GM12878 (cell line): ENCODE data around the gene CS. TPM values are rescaled to one million over a fixed set of nuclear protein-coding genes. Genes with fewer than 3 reads are reported as not detected.

Experiments used
- ATAC-seq: fragments of 200-7000 bp; cut with Tn5 transposase; 3 replicates; pipeline ENCODE4 v1.9.1; 2020; ENCODE audit warnings: mild to moderate bottlenecking, moderate library complexity
- BruUV-seq: library from RNA; stranded (reverse); fragments of 400-500 nt; replicated peaks from 2 replicates; lab custom pipeline; 2021; lab: Mats Ljungman, UMichigan
- CTCF ChIA-PET: fragments of 300-600 bp; sonication (Branson Sonifier 250); formaldehyde crosslinking; extraction: SDS; loops from one replicate; lab custom pipeline; 2021; ENCODE audit warnings: inconsistent platforms; lab: Yijun Ruan, JAX
- POLR2A ChIA-PET: fragments of 350-600 bp; formaldehyde crosslinking; extraction: SDS; loops from one replicate; lab custom pipeline; 2021; ENCODE audit warnings: inconsistent platforms; lab: Charles Lee
- RAD21 ChIA-PET: fragments of 300-600 bp; sonication (Branson Sonifier 250); formaldehyde crosslinking; loops from one replicate; lab custom pipeline; 2023; ENCODE audit warnings: antibody characterized with exemption; ENCODE audit not compliant: unreplicated experiment; lab: Charles Lee
- SMC1A ChIA-PET: fragments of 300-600 bp; sonication (Branson Sonifier 250); formaldehyde crosslinking; loops from one replicate; lab custom pipeline; 2023; ENCODE audit not compliant: unreplicated experiment, uncharacterized antibody; lab: Charles Lee
- DNase-seq: peaks from one replicate; pipeline ENCODE4 v3.0.0-alpha.2; 2011; ENCODE audit warnings: low read depth, low spot score
- FAIRE-seq: peaks from 3 replicates; lab custom pipeline; 2011; peaks lifted over from hg19 to GRCh38; lab: Jason Lieb, UNC
- H2AFZ ChIP-seq: 2 replicates; pipeline ENCODE4 v1.6.0; 2011; ENCODE audit warnings: low read depth, low read length, control low read depth; ENCODE audit not compliant: control insufficient read depth
- H3K27ac ChIP-seq: 2 replicates; pipeline ENCODE4 v1.5.1; 2011; ENCODE audit warnings: control low read depth; ENCODE audit not compliant: control insufficient read depth, insufficient read depth
- H3K27me3 ChIP-seq, 2 experiments: replicated peaks in 1 of 2; 2 replicates each; pipeline versions ENCODE4 v1.6.0 to v1.6.1; 2011; ENCODE audit warnings: low read length in 1 of 2; ENCODE audit not compliant: control insufficient read depth in 2 of 2, insufficient read depth in 2 of 2
- H3K36me3 ChIP-seq, 2 experiments: 2 replicates each; pipeline ENCODE4 v1.5.1; 2011; ENCODE audit warnings: low read length in 1 of 2; ENCODE audit not compliant: control insufficient read depth in 2 of 2, insufficient read depth in 2 of 2
- H3K4me1 ChIP-seq: 2 replicates; pipeline ENCODE4 v1.6.1; 2011; ENCODE audit warnings: mild to moderate bottlenecking, low read length, moderate library complexity, mixed read lengths; ENCODE audit not compliant: control insufficient read depth, insufficient read depth
- H3K4me2 ChIP-seq: 2 replicates; pipeline ENCODE4 v1.6.0; 2011; ENCODE audit warnings: control low read depth; ENCODE audit not compliant: control insufficient read depth, insufficient read depth
- H3K4me3 ChIP-seq: fragments of 200-600 bp; sonication (generic); 2 replicates; pipeline ENCODE4 v1.5.1; 2016
- H3K79me2 ChIP-seq: 2 replicates; pipeline ENCODE4 v1.6.0; 2011; ENCODE audit warnings: low read length; ENCODE audit not compliant: control insufficient read depth, insufficient read depth
- H3K9ac ChIP-seq: 2 replicates; pipeline ENCODE4 v1.8.0; 2011; ENCODE audit warnings: low read length, control low read depth, mixed read lengths; ENCODE audit not compliant: control insufficient read depth, insufficient read depth
- H3K9me3 ChIP-seq: replicated peaks from 3 replicates; pipeline ENCODE4 v1.5.1; 2011; ENCODE audit warnings: mild to moderate bottlenecking, low read length; ENCODE audit not compliant: control insufficient read depth, insufficient read depth
- H4K20me1 ChIP-seq: 2 replicates; pipeline ENCODE4 v1.6.0; 2011; ENCODE audit not compliant: control insufficient read depth, insufficient read depth
- BHLHE40 ChIP-seq, 2 experiments: fragments of 450-650 bp in 1 of 2; IDR thresholded peaks; 2 replicates each; pipeline ENCODE4 v1.6.1; 2011 to 2017; ENCODE audit warnings: low read depth in 2 of 2, borderline replicate concordance in 1 of 2, improper control_type of control experiment in 1 of 2, low read length in 1 of 2, mild to moderate bottlenecking in 1 of 2
- CEBPB ChIP-seq, 2 experiments: fragments of 150-350 bp in 1 of 2; IDR thresholded peaks; 2 replicates each; pipeline ENCODE4 v1.6.1; 2012 to 2014; ENCODE audit warnings: low read depth in 2 of 2, low read length in 2 of 2, borderline replicate concordance in 1 of 2, inconsistent platforms in 1 of 2
- EGR1 ChIP-seq, 2 experiments: IDR thresholded peaks; 1 replicate in 1 of 2; 2 replicates in 1 of 2; pipeline ENCODE4 v1.6.1; 2011 to 2012; ENCODE audit warnings: low read depth in 2 of 2, low read length in 2 of 2, borderline replicate concordance in 1 of 2, mild to moderate bottlenecking in 1 of 2, moderate library complexity in 1 of 2
- ETV6 ChIP-seq, 2 experiments: fragments of 450-650 bp in 1 of 2; IDR thresholded peaks in 1 of 2; conservative IDR thresholded peaks in 1 of 2; 2 replicates each; pipeline ENCODE4 v1.6.1; 2014; ENCODE audit warnings: antibody characterized with exemption in 1 of 2, borderline replicate concordance in 1 of 2, low read depth in 1 of 2, mild to moderate bottlenecking in 1 of 2, moderate library complexity in 1 of 2
- IRF3 ChIP-seq: fragments of 450-650 bp; IDR thresholded peaks from 2 replicates; pipeline ENCODE4 v1.6.1; 2014; ENCODE audit warnings: mild to moderate bottlenecking
- JUNB ChIP-seq: IDR thresholded peaks from 2 replicates; pipeline ENCODE4 v1.6.1; 2016; ENCODE audit warnings: antibody characterized with exemption, mild to moderate bottlenecking
- JUND ChIP-seq: IDR thresholded peaks from 2 replicates; pipeline ENCODE4 v1.6.1; 2012; ENCODE audit warnings: low read depth, mild to moderate bottlenecking, low read length, improper control_type of control experiment, moderate library complexity
- MTA3 ChIP-seq: IDR thresholded peaks from 2 replicates; pipeline ENCODE4 v1.6.1; 2012; ENCODE audit warnings: low read length, inconsistent platforms, borderline replicate concordance
- NFYB ChIP-seq: IDR thresholded peaks from 2 replicates; pipeline ENCODE4 v1.6.1; 2011; ENCODE audit warnings: low read depth, mild to moderate bottlenecking, low read length, improper control_type of control experiment, moderate library complexity; ENCODE audit not compliant: insufficient read depth
- POLR2A ChIP-seq: IDR thresholded peaks from 2 replicates; pipeline ENCODE4 v1.6.1; 2011; ENCODE audit warnings: low read depth, mild to moderate bottlenecking, low read length
- REST ChIP-seq: IDR thresholded peaks from 2 replicates; pipeline ENCODE4 v1.6.1; 2012; ENCODE audit warnings: mild to moderate bottlenecking, low read depth, low read length
- RUNX3 ChIP-seq: IDR thresholded peaks from 2 replicates; pipeline ENCODE4 v1.6.1; 2012; ENCODE audit warnings: low read length, inconsistent platforms
- SUZ12 ChIP-seq: fragments of 200-600 bp; sonication (generic); IDR thresholded peaks from one replicate; pipeline ENCODE4 v1.6.1; 2018; ENCODE audit warnings: antibody characterized with exemption, mild to moderate bottlenecking; ENCODE audit not compliant: unreplicated experiment
- ZBTB33 ChIP-seq: fragments of 450-650 bp; IDR thresholded peaks from 2 replicates; pipeline ENCODE4 v1.6.1; 2017; ENCODE audit warnings: mild to moderate bottlenecking
- ZNF274 ChIP-seq: IDR thresholded peaks from one replicate; pipeline ENCODE4 v1.8.0; 2011; ENCODE audit not compliant: insufficient read length, insufficient read depth
- WGBS: methylation state at CpG from one replicate; pipeline ENCODE4 v1.1.6; 2016; ENCODE audit warnings: low lambda C conversion rate; ENCODE audit not compliant: insufficient replicate concordance, insufficient coverage; ENCODE audit errors: missing lambda C conversion rate; 5-methylcytosine and 5-hydroxymethylcytosine counted together
- in situ Hi-C: fragments of 300-500 bp; cut with MboI; formaldehyde crosslinking; loops from 9 replicates; pipeline ENCODE4 v1.14.3; 2018; ENCODE audit warnings: mixed read lengths
- intact Hi-C: fragments of 100-400 bp; cut with micrococcal nuclease; formaldehyde crosslinking; loops from one replicate; pipeline ENCODE4 v1.14.2; 2022; ENCODE audit not compliant: unreplicated experiment
- polyA plus RNA-seq, 11 experiments: library from polyadenylated mRNA; depleted of rRNA in 4 of 11; unstranded in 6 of 11; stranded (reverse) in 5 of 11; fragments of >200 nt; fragmentation: Nextera tagmentation in 4 of 11; fragmentation: Illumina TruSeq in 1 of 11; extraction: Ambion mirVana in 4 of 11; extraction: Trizol in 1 of 11; gene quantifications; 1 replicate in 1 of 11; 2 replicates in 10 of 11; pipeline versions ENCODE4 v1.2.1 to v1.2.3, GENCODE V29; 2011 to 2016; ENCODE audit warnings: inconsistent platforms in 2 of 11, missing spikeins in 2 of 11, low read depth in 1 of 11
- total RNA-seq, 4 experiments: library from RNA; depleted of rRNA in 3 of 4; stranded (reverse); fragments of >200 nt in 3 of 4; fragmentation: Illumina TruSeq in 1 of 4; extraction: Trizol in 1 of 4; gene quantifications; 2 replicates each; pipeline versions ENCODE4 v1.2.1 to v1.2.3, GENCODE V29; 2013 to 2021

CS gene
- total and polyA plus RNA-seq, 10 of the 15 experiments (the other 5 are each of a cell fraction or from before 2014, with no cell fraction given), result 64.9 to 276 (median 139) TPM

GRCh38 chr12:56307221-56307965 lies 7.3 kb upstream of the CS start:
- in situ Hi-C loops (no loop called here), intact Hi-C loops (no loop called here)
- Histone ChIP-seq H3K4me3 (no peak overlapping the region), H3K36me3 (peaks cover 1 to 14% of the 10 kb centered on the region in 2 experiments), H3K4me2 (no peak overlapping the region), H2AFZ (no peak overlapping the region), H3K9ac (no peak overlapping the region), H3K27me3 (no peaks in the 10 kb centered on the region), H3K79me2 (no peaks in the 10 kb centered on the region), H3K4me1 (peaks cover 4% of the 10 kb centered on the region; the same call in 1 of the 2 replicates), H4K20me1 (no peaks in the 10 kb centered on the region), H3K9me3 (no peaks in the 10 kb centered on the region), H3K27ac (no peak overlapping the region)
- BruUV-seq, result no TSS peak
- no peak for FAIRE-seq
- ChIA-PET POLR2A (interaction anchor here (0.7 kb wide), 1 partner anchor 9 kb away, joined by 3 read pairs; no protein-coding TSS in a partner anchor), SMC1A (interaction anchor here (1.3 kb wide), 1 partner anchor 157 kb away, joined by 4 read pairs; no protein-coding TSS in a partner anchor), RAD21 (interaction anchor here (0.9 kb wide), 1 partner anchor 101 kb away, joined by 3 read pairs; no protein-coding TSS in a partner anchor), CTCF (interaction anchor here (0.7 to 2.6 kb wide), 5 partner anchors 9 to 157 kb away, joined by 3 to 9 read pairs (median 3); partner anchors contain the start of genes CNPY2 and TIMELESS)
- ATAC-seq, result no peak
- WGBS, result 99% methylated on average over 4 of the region's 7 CpGs
- no peak for DNase-seq
- no peak for TF ChIP-seq POLR2A
- TF ChIP-seq CEBPB (IDR thresholded peaks at IDR 0.05; ENCODE audit: borderline replicate concordance in 1 of 2, low read depth in 2 of 2, low read length in 2 of 2), result no peak
- no peak for TF ChIP-seq ZBTB33
- no peak for TF ChIP-seq RUNX3
- no peak for TF ChIP-seq SUZ12
- no peak for TF ChIP-seq BHLHE40 (IDR thresholded peaks at IDR 0.05; ENCODE audit: borderline replicate concordance in 1 of 2, low read depth in 2 of 2, low read length in 1 of 2)
- no peak for TF ChIP-seq MTA3
- TF ChIP-seq NFYB, result no peak
- TF ChIP-seq ZNF274, result no peak
- TF ChIP-seq IRF3, result no peak
- TF ChIP-seq REST, result no peak
- TF ChIP-seq JUND, result no peak
- TF ChIP-seq JUNB, result no peak
- TF ChIP-seq ETV6 (conservative IDR thresholded peaks at IDR 0.05 in 1 of 2, IDR thresholded peaks at IDR 0.05 in 1 of 2; ENCODE audit: borderline replicate concordance in 1 of 2, low read depth in 1 of 2), result no peak
- no peak for TF ChIP-seq EGR1 (IDR thresholded peaks at IDR 0.05; ENCODE audit: borderline replicate concordance in 1 of 2, low read depth in 2 of 2, low read length in 2 of 2)
